GM08714 (cell line): ENCODE data around the gene GOLGA3.
"Not testable (repeated sequence)": the region's sequence is repeated elsewhere in the genome, so short reads cannot be mapped to it uniquely, and the experiment has no call there.

Experiments
- H3K4me3 ChIP-seq: fragments of 200-500 bp; sonication (Bioruptor generic); 2 replicates; pipeline ENCODE4 v1.5.1; 2014; ENCODE audit warnings: mild to moderate bottlenecking, low read length, inconsistent platforms
- ZNF274 ChIP-seq: IDR thresholded peaks from 2 replicates; pipeline ENCODE4 v1.6.1; 2012; ENCODE audit warnings: mild to moderate bottlenecking, low read depth, low read length

Gene GOLGA3

DNA sequence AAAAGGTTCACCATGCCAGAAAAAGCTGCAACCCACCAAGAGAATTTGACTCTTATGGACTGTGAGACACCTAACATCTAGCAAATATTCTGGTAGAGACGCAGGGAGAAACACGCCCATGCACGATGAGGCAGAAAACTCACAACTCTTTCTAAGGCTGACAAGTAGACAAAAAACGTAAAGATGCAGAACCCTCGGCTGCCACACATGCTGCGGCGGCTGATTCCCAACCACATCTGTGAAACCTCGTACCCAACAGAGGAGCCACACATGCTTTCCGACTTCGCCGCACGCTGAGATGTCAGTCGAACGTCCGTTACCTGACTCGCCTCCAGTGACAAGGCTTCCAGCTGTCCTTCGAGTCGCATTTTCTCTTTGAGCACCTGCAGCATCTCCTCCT, 21.8 kb downstream of the GOLGA3 start:
- no peak for TF ChIP-seq ZNF274
- H3K4me3 ChIP-seq = no peak overlapping the region

- no peak for TF ChIP-seq ZNF274
- H3K4me3 ChIP-seq = no peak overlapping the region
These were observed 24.2 kb downstream of the GOLGA3 start for GRCh38 chr12:132804426-132804861.

- TF ChIP-seq ZNF274 = no peak
- no peak overlapping the region for H3K4me3 ChIP-seq
These were observed 24.8 kb downstream of the GOLGA3 start for GRCh38 chr12:132803888-132804287.

DNA sequence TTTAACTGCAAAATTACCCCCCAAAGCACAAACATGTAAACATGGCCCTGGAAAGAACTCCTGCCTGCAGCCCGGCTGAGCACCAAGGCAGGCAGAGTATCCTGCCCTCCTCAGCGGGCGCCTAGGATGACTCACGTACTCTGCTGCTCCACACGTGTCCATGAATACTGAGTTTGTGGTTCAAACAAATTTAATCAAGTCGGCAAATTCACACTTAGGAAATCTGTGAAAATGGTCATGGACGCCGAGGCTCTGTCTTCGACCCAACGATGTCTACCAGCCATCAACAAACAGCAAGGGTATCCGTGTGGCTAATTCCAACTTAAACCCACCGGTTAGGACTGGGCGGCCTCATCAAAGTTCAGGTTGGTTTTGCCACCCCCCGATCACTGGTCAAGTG, 25.5 kb downstream of the GOLGA3 start:
- H3K4me3 ChIP-seq = no peak overlapping the region
- TF ChIP-seq ZNF274 = no peak

DNA sequence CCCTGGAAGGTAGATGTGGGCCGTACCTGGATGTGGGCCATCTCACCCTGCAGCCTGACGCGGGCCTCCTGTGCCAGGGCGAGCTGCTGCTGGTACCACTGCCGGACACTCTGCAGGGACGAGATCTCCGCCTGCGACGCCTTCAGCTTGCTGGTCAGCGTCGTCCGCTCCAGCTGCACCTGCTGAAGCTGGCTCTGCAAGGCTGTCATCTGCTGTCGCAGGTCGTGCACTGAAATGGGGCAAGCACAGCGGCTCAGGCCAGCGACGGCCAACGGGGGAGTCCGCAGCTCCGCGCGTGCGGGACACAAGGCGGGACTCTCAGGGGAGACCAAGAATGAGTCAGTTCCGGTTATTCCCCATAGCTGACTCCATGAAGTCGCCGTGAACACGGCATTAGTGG, 26.9 kb downstream of the GOLGA3 start:
- TF ChIP-seq ZNF274 = no peak
- H3K4me3 ChIP-seq = no peak overlapping the region

DNA sequence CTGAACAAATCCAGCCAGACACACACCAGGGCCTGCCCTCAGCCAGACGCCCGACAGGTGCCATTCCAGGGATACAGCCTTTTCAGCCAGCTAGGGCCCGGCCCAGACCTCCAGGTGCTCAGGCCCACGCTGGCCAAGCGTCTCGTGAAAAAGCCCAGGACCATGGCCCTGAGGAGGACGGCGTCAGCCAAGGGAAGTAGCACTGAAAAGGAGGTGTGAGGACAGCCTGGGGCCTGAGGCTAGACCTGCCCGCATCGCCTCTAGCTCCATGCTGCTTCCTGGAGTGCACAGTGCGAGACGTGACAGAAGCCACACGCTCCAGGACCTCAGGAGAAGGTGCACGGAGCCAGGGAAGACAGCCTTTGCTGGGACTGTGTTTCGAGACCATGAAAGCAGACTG, 29.8 kb downstream of the GOLGA3 start:
- H3K4me3 ChIP-seq = no peak overlapping the region
- no peak for TF ChIP-seq ZNF274

DNA sequence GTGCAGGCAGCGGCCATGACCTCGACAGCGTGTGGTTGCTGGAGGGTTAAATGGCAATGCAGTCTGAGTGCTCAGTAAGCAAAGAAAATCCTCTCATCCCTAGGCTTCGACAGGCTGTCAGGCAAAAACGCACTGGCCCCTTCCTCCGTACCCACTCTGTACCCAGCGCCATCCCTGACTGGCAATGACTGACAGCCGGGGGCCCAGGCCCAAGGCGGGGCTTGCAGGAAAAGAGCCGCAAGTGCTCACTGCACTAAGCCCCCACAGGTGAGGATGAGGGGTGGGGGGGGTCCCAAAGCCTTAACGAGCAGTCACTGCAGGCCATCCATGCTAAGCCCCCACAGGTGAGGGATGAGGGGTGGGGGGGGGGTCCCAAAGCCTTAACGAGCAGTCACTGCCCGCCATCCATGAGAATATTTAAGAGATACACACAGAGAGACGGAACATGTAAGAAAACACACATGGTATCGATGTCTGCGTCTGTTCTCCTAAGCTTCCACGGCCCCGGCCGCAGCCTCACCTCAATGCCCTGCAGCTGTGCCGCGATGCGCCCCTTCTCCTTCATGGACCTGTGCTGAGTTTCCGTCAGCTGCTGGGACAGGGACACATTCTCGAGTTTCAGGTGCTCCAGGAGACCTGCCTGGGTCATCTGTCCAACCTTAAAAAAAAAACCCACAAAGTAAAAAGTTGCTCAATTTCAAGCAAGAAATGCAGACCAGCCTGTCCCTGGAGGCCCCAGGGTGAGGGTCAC, 30.7 kb downstream of the GOLGA3 start:
- no peak for TF ChIP-seq ZNF274
- H3K4me3 ChIP-seq = no peak overlapping the region

DNA sequence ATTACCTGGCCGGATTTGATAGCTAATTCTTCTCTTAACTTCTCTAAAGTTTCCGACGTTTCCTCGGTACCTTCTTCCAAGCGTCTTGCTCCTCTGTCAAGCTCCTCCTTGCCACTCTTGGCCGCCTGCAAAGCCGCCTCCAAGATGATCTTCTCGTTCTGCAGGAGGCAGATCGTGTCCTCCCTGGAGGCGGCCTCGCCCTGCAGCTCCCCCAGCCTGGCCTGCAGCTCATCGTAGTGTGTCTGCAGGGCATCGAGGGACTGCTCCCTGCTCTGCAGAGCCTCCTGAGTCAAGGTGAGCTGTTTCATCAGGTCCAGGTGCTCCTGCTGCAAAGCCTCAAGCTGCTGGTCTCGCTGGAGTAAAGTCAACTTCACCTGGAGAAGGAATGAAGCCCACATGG, 32.8 kb downstream of the GOLGA3 start:
- no peak for TF ChIP-seq ZNF274
- no peak overlapping the region for H3K4me3 ChIP-seq

DNA sequence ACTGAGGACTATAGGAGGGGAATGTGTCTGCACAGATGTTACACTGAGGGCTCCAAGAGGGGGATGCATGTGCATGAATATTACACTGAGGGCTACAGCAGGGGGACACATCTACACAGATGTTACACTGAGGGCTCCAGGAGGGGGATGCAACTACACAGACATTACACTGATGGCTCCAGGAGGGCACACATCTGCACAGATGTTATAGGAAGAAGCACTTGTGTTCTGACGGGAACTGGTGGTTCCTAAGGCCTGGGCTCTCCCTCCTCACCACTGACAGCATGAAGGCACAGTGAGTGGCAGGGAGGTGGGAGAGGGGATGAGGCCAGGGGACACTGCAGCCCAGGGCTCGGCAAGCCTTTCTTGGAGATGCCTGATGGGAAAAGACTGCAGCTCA, 36.7 kb downstream of the GOLGA3 start:
- not testable (repeated sequence) for H3K4me3 ChIP-seq

DNA sequence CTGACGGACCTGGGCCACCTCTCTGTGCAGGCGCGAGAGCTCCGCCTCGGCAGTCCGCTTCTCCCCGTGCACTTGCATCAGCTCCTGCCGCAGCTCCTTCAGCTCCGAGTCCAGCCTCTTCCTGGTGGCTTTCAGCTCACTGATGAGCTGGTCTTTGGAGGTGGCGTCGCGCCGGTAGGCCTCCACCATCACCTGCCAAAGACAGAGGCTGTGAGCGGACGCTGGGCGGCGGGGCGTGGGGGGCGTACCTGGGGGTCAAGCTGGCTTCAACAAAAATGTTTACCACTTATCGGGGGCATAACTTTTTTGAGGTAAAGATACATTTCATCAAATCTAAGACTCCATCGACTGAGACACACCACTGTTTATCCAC, 39.6 kb downstream of the GOLGA3 start:
- H3K4me3 ChIP-seq = no peak overlapping the region
- TF ChIP-seq ZNF274 = no peak

DNA sequence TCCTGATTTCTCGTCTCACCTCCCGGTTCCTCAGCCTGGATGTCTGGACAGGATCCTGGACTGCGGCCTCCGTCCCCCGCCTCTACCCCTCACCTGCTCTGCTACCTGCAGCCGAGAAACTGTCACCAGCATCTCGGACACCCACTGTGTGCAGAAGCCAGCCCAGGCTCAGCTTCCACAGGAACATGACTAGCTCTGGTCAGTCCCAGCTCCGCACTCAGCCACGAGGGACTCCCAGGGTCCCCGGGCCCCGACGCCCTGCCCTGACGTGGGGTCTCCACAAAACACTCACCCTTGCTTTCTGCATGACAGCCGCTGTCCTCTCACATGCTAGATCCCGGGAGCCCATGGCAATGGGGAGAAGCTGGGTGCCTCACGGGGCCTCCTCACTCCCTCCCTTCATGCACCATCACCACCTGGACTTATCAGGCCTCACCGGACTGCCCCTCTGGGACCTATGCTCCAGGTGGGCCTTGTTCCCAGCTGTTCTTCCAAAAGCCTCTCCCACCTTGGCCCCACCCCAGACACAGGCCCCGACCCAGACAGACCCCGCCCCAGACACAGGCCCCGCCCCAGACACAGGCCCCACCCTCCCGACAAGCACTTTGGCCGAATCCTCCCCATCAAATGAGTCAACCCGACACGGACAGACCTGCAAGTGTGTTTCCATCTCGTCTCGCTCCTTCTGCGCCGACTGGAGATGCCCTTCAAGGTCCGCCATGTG, 40.1 kb downstream of the GOLGA3 start:
- no peak overlapping the region for H3K4me3 ChIP-seq
- no peak for TF ChIP-seq ZNF274

- no peak overlapping the region for H3K4me3 ChIP-seq
- no peak for TF ChIP-seq ZNF274
These were observed 40.8 kb downstream of the GOLGA3 start for GRCh38 chr12:132787877-132788276.

DNA sequence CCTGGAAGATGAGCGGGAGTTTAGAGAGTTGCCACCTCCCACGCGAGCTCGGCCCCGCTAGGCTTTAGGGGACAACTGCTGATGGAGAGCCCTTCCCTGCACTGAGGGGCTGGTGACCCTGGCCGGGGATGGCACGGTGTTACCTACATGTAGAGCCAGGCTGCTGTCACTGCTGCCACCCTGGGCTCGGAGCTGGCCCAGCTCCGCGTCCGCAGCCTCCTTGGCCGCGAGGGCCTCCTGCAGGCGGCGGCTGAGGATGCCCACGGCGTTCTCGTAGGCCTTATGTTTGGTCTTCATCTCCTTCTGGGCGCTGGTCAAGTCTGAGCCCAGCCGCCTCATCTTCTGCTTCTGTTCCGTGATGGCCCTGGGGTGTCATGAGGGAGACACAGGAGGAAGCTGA, 42.5 kb downstream of the GOLGA3 start:
- TF ChIP-seq ZNF274 = no peak
- H3K4me3 ChIP-seq = no peak overlapping the region

DNA sequence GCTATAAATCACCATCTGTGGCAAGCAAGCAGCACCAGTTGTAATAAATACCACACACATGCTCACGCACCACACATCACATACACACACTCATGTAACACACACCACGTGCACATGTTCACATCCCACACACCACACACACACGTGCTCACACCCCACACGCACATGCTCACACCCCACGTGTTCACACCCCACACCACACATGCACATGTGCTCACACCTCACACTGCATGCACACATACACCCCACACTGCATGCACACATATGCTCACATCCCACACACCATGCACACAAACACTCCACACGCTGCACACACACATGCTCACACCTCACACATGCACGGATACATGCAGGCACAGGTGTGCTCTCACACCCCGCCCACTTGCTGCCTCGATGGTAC, 44.1 kb downstream of the GOLGA3 start:
- no peak overlapping the region for H3K4me3 ChIP-seq
- no peak for TF ChIP-seq ZNF274

- TF ChIP-seq ZNF274 = no peak
- no peak overlapping the region for H3K4me3 ChIP-seq
These were observed 44.6 kb downstream of the GOLGA3 start for GRCh38 chr12:132783917-132784531.
